ENCODE results near the gene ALG3.

GRCh38 chr3:184275961-184276910, 27.5 kb upstream of the ALG3 start, which contains the start of gene ECE2:
- TF ChIP-seq POLR2A (IDR thresholded peaks at IDR 0.05; ENCODE audit: low read depth, low read length) (no peak), ELK1 (IDR thresholded peaks at IDR 0.05; ENCODE audit: borderline replicate concordance, low read depth, low read length) (no peak)
- TF ChIP-seq, protein P1, sequence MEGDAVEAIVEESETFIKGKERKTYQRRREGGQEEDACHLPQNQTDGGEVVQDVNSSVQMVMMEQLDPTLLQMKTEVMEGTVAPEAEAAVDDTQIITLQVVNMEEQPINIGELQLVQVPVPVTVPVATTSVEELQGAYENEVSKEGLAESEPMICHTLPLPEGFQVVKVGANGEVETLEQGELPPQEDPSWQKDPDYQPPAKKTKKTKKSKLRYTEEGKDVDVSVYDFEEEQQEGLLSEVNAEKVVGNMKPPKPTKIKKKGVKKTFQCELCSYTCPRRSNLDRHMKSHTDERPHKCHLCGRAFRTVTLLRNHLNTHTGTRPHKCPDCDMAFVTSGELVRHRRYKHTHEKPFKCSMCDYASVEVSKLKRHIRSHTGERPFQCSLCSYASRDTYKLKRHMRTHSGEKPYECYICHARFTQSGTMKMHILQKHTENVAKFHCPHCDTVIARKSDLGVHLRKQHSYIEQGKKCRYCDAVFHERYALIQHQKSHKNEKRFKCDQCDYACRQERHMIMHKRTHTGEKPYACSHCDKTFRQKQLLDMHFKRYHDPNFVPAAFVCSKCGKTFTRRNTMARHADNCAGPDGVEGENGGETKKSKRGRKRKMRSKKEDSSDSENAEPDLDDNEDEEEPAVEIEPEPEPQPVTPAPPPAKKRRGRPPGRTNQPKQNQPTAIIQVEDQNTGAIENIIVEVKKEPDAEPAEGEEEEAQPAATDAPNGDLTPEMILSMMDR (conservative IDR thresholded peaks at IDR 0.05; ENCODE audit: low read depth, low read length): no peak
